ENCODE measurements around the gene ACER1.
A peak's percentile ranks its signal among the peaks of the same experiment; 100 is the strongest.
"Not testable (repeated sequence)": the region's sequence is repeated elsewhere in the genome, so short reads cannot be mapped to it uniquely, and the experiment has no call there.

Gene ACER1

DNA sequence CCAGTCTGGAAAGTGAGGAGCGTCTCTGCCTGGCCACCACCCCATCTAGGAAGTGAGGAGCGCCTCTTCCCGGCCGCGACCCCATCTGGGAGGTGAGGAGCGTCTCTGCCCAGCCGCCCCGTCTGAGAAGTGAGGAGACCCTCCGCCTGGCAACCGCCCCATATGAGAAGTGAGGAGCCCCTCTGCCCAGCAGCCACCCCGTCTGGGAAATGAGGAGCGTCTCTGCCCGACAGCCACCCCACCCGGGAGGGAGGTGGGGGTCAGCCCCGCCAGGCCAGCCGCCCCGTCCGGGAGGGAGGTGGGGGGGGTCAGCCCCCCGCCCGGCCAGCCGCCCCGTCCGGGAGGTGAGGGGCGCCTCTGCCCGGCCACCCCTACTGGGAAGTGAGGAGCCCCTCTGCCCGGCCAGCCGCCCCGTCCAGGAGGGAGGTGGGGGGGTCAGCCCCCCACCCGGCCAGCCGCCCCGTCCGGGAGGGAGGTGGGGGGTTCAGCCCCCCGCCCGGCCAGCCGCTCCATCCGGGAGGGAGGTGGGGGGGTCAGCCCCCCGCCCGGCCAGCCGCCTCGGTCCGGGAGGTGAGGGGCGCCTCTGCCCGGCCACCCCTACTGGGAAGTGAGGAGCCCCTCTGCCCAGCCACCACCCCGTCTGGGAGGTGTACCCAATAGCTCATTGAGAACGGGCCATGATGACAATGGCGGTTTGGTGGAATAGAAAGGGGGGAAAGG lies 22.1 kb upstream of the ACER1 start:
- FAIRE-seq: not testable (repeated sequence)

DNA sequence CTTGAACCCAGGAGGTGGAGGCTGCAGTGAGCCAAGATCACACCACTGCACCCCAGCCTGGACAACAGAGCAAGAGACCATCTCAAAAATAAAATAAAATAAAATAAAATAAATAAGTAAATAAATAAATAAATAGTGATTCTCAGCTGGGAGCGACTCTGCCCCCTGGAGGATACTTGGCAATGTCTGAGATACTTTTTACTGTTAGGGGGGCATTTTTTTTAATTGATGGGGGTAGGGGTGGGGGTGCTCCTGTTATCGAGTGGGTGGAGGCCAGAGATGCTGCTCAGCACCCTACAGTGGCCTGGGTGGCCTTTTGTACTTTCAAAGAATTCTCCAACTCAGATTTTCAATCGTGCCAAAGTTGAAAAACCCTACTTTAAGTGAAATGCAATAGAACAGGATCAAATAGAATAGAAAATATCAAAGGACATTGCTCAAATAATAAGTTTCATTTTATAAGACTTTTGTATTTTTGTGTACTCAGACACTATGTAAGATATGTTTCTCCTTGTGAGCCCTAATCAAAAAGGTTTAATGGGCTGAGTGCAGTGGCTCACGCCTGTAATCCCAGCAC lies 20.8 kb upstream of the ACER1 start:
- FAIRE-seq: no peak

DNA sequence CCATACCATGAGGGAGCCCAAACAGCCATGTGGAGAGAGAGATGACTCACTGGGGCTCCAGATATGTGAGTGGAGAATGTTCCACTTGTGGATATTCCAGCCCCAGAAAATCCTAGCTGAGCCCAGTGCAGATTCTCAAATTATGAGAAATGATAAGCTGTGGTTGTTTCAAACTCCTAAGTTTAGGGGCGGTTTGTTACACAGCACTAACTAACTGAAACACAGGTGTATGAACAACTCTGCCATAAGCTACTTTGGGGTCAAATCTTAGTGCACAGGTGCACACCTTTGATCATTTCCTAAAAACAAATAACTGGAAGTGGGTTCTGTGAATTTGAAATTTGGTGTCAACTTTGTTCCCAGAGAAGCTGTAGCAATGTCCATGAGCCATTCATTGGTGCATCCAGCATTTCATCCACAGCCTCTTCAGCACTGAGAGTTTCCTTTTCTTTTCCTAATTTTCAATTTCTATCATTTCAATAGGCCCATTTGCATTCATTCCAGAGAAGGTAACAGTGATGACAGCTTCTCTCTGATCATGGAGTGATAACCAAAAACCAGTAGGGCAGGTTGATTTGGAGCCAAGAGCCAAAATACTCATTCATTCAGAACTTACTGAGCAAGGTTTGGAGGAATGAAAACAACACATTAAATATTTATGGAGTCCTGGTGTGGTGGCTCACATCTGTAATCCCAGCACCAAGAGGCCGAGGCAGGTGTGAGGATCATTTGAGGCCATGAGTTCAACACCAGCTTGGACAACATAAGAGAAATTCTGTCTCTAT lies 19.2 kb upstream of the ACER1 start:
- FAIRE-seq: no peak

DNA sequence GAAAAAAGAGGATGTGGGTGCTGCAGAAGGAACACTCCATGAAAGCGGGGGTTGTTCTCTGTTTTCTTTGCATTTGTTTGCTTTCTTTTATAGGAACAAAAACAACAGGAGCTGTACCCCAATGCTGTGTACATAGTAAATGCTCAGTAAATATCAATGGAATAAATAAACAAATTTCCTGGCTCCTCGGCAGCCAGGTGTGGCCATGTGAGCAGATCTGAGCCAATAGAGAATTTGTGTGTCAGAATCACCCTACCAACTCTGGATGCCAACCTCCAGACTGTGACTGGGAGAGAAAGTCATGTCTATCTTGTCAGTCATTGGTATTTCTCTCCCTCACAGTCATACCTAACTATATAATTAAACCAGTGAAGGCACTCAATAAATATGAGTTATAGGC lies 17.3 kb upstream of the ACER1 start:
- no peak for FAIRE-seq

DNA sequence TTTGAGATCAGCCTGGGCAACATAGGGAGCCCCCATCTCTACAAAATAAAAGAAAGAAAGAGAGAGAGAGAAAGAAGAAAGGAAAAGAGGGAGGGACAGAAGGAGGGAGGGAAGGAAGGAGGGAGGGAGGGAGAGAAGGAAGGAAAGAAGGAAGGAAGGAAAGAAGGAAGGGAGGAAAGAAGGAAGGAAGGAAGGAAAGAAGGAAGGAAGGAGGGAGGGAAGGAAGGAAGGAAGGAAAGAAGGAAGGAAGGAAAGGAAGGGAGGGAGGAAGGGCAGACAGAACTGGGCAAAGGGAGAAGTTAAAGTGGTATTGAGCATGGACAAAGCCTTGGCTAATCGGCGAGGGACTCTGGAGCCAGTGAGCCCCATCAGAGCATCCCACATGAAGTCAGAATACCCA lies 15.9 kb upstream of the ACER1 start:
- not testable (repeated sequence) for FAIRE-seq

DNA sequence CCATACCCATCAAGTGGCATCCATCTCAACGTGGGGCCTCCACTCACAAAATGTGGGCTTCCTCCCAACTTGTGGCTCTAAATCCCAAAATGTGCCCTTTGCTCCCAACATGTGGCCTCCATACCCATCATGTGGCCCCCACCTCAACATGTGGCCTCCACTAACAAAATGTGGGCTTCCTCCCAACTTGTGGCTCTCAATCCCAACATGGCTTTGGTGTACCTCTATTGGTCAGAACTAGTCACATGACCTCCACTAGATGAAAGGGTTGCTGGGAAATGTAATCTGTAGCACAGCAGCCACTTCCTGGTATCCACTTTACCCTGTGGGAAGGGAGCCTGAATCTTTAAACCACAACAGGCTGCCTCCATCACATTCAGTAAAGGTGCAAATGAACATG lies 10.1 kb upstream of the ACER1 start:
- no peak for FAIRE-seq

DNA sequence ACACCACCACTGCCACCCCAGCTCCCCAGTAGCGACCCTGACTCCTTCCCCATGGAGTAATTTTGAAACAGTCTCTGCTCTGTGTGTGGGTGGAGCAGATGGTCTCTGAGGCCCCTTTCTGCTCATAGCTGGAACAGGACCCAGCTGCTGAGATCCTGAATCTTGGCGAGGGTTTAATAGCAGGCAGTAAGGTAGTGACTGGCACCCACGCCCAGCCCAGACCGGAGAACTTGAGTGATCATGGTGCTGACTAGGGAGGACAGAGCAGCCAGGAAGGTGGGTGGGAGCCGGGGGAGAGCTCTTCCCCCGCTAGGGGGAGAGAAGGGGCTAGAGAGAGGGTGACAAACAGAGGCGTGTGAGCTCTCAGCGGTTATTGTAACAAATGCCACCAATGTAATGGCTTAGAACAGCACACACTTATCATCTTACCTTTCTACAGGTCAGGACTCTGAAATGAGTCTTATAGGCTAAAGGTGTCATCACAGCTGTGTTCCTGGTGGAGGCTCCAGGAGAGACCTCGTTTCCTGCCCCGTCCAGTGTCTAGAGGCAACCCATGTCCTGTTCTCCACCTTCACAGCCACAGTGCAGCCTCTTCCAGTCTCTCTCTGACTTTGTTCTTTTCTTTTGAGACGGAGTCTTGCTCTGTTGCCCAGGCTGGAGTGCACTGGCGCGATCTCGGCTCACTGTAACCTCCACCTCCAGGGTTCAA lies 7.2 kb upstream of the ACER1 start:
- no peak for FAIRE-seq

DNA sequence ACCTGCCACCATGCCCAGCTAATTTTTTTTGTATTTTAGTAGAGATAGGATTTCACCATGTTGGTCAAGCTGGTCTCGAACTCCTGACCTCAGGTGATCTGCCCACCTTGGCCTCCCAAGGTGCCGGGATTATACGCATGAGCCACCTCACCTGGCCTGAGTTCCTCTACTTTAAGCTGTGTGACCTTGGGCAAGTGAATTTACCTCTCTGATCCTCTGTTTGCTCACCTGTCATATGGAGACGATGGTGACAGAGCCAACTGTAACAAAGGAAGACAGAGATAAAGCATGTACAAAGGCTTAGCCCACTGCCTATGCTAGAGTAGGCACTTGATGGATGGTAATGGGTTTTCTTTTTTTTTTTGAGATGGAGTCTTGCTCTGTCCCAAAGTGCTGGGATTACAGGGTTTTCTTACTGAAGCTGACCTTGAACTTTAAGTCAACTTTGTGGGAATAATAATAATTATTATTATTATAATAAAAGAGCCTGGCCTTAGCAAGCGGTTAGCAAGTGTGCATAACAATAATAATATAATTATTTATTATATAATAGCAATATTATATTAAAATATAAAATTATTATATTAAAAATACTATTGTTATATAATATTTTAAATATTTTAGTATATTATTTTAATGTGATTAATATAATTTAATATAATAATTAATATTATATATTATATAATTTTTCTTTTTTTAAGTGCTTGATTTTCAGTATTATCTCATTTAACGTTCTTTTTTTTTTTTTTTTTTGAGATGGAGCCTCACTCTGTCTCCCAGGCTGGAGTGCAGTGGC lies 1.3 kb upstream of the ACER1 start:
- FAIRE-seq: peak; percentile 98

DNA sequence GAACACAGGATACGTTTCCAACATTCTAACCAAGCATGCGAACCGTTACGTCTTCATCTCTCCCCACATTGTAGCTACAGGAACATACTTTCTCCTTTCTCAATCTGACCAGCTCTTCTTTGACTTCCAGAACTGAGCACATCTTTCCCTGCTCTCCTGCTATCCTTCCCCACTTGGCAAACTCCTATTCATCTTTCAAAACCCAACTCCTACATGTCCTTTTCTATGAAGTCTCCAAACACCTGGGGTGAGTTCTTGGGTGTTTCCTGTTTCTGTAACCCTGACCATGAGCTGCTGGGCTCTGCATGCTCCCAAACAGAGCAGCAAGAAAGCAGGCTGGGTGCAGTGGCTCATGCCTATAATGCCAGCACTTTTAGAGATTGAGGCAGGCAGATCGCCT lies 6.6 kb downstream of the ACER1 start:
- FAIRE-seq: no peak

DNA sequence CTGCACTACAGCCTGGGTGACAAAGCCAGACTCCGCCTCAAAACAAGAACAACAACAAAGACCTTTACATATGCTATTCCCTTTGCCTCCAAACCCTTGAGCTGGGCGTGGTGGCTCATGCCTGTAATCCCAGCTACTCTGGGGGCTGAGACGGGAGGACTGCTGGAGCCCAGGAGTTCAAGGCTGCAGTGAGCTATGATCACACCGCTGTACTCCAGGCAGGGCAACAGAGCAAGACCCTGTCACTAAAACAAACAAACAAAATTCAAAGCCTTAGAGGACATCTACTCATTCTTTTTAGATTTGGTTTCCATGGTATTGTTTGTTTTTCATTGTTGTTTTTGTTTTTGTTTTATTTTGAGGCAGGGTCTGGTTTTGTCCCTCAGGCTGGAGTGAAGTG lies 7.8 kb downstream of the ACER1 start:
- FAIRE-seq: no peak

DNA sequence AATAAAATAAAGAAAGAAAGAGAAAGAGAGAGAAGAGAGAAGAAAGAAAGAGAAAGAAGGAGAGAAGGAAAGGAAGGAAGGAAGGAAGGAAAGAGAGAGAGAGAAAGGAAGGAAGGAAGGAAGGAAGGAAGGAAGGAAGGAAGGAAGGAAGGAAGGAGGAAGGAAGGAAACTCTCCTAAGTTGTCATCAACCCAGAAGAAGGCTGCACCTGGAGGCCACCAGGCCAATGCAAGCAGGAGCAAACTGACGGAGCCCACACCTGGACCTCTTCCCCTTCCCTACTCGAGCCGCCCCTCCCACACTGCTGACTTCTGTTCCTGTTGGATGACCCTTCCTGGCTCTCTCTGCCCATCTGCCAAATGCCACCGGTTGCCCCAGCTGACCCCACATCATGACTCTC lies 8.7 kb downstream of the ACER1 start:
- FAIRE-seq: no peak

DNA sequence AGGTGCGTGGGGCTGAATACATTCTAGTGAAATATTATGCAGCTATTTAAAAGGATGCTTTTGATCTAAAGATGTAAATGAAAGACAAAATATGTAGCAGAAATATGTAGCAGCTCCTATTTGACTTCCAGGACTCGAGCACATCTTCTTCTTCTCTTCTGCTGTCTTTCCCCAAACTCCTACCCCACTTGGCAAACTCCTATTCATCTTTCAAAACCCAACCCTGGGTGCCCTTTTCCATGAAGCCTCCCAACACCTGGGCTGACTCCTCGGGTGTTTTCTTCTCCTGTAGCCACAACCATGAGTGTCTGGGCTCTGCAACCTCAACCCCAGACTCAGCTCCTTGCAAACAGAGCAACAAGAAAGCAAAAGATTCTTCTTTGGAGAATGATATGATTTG lies 11.1 kb downstream of the ACER1 start:
- no peak for FAIRE-seq

DNA sequence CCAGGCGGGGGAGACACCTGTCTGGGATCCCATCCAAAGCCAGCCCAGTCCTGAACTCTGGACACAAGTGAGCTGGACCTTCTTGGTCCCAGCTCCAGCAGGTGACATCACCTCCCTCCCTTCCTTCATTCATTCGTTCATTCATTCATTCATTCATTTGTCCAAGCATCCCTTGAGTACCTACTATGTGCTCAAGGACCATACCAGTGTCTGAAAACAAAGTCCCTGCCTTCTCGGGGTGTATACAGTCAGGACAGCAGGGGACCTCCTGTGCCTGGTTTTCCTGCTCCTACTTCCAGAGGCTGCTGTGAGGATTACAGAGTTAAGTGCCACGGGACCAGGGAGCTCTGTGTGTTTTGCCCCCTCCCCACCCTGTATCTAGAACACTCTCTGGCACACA lies 14.0 kb downstream of the ACER1 start:
- FAIRE-seq: no peak

DNA sequence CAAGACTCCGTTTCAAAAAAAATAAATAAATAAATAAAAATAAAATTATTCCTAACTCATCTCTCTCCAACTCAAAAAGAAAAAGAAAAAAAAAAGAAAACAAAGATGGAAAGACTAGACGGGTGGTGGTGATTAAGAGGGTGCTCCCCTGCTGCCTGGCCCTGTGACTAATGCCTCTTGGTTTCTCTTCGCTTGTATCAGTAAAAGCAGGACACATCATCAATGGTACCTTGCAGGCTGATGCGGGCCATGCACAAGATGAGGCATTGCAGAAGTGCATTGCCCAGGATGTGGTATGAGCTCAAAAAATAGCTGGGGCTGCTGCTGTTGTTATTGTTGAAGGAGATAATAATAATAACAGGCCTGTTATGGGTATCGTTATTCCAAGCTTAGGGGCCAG lies 14.6 kb downstream of the ACER1 start:
- no peak for FAIRE-seq

DNA sequence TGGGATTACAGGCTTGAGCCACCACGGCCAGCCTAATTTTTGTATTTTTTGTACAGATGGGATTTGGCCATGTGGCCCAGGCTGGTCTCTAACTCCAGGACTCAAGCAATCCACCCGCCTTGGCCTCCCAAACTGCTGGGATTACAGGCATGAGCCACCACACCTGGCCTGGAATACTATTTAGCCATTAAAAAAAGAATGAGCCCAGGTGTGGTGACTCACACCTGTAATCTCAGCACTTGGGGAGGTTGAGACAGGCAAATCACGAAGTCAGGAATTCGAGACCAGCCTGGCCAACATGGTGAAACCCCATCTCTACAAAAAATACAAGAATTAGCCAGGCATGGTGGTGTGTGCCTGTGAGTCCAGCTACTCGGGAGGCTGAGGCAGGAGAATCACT lies 17.8 kb downstream of the ACER1 start:
- not testable (repeated sequence) for FAIRE-seq

DNA sequence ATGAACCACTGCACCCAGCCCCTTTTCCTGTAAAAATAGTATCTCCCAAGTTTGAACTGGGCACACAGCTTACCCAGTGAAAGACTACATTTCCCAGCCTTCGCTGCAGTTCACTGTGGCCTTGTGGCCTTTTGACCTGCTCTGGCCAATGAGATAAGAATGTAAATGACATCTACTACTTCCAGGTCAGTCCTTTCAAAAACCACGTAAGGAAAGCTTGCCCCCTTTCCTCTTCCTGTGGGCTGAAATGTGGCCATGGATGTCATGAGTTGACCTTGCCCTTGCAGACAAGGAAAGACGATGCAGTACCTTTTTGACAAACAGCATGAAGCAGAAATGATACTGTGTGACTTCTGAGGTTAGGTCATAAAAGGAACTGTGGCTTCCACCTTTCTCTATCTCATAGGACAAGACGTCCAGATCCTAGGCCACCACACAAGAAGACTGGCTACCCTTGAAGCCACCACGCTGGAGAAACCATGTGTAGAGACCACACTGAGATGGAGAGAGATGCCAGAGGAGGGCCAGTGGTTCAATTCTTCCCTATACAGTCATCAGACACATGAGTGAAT lies 19.9 kb downstream of the ACER1 start:
- no peak for FAIRE-seq

DNA sequence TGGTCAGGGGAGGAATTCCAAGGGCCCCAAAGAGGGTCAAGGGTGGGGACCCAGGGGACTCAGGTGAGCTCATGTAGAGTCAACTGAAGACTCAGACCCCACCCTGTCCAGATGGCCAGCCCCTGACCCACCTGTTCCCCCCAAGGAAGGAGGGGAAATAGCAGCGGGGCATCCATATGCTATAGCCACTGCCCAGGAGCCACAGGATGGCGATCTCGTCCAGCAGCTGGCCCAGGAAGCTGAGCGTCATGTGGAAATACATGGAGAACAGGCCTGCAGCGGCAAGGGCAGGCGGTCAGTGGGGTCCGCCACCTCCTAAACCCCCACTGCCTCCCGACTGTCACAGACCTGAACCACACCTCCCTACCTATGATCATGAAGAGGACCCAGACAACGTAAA lies 21.4 kb downstream of the ACER1 start:
- no peak for FAIRE-seq

DNA sequence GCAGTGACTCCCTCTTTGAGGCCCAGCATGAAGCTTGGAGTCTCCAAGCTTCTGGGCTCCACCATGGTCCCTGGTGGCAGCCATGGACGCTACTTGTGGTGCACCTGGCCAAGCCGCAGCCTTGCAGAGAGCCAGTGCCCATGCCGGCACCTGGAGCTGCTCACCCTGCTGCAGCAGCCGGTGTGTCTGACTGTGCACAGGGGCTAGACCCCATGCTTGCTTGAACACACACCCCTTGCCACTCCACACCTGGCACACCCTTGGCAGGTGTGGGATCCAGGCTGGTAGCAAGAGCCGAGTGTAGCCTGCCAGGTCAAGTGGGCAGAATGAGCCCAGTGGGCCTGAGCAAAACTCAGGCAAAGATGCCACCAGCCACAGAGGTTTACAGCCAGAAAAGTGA lies 35.0 kb downstream of the ACER1 start:
- FAIRE-seq: no peak

DNA sequence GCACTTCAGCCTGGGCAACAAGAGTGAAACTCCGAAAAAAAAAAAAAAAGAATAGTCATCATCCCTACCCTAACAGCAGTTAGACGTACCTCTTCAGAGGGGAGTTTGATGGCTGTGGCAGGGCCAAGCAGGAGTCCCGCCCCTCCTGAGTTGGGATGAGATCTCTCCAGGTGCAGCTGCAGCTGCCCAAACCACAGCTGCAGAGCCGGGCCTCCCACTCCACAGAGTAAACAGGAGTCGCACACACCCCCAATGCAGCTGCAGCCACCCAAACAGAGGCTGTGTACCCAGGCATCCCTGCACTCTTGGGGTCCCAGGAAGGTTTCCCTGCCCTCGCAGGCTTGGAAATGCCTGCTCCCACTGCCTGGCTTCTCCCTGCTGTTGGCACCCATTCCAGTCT lies 36.2 kb downstream of the ACER1 start:
- no peak for FAIRE-seq

DNA sequence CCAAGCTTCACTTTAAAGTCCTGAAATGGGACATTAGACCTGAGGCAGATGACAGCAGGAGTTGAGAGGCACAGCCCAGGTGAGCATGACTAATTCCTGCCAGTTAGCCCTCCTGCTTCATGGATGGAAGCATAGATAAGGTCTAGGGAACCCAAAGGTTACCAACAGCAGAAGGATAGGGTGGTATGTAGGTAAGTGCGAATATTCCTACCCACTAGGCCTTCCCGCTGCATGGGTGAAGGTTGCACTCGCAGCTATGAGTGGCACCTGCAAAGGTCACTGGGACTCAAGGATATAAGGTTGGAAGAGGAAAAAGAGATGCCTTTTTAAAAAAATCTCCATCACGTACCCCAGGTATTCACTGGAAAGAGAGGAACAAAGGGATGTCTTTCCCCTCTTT lies 41.4 kb downstream of the ACER1 start:
- FAIRE-seq: no peak

DNA sequence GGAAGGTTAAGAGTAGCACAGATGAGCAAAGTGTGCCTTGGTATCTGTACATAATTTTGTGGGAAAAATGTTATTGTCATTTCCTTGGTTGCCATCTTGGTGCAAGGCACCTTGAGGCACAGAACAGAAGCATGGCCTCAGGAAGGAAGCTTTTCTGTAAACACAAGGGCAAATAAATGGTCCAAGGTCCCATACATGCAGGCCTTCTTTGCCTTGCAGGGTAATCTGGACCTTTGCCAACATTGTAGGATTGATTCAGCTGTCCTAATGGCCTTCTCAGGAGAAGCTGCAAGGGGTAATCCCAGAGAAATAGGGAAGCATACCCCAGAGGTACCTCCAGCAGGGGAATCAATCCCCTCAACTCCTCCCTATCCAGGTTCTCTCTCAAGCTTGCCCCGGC lies 44.7 kb downstream of the ACER1 start:
- FAIRE-seq: no peak

DNA sequence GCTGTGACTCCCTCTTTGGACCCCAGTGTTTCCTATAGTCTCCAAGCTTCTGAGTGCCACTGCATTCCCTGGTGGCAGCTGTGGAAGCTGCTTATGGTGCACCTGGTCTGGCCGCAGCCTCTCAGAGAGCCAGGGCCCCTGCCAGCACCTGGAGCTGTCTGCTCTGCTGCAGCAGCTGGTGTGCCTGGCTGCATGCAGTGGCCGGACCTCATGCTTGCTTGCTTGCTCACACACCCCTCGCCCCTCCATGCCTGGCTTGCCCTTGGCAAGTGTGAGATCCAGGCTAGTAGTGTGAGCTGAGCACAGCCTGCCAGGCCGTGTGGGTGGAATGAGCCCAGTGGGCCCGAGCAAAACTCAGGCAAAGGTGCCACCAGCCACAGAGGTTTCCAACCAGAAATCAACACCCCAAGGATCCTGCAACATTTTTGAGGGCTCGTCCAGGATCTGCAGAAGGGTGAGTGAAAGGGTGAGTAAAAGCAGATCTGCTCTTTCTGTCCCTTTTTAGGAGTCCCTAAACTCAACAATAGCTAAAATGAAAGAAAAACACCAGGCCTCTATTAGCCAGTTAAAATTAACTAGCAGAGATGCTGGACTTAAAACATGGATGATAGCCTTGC lies 46.0 kb downstream of the ACER1 start:
- no peak for FAIRE-seq
